ENCODE data around the gene GCDH. TPM values are rescaled to one million over a fixed set of nuclear protein-coding genes. Genes with fewer than 3 reads are reported as not detected.

Gene GCDH
- total RNA-seq, 3 donors from 2014 or later (not counting 1 experiment from before 2014, with no cell fraction given), result 35.9 to 41.7 (median 36.3) TPM

- Mint-ChIP-seq H3K4me3 (peak within 1 kb of the TSS; percentile 97), H3K27me3 (ENCODE audit: low read depth in 2 of 2) (no peaks in the 10 kb centered on the region), H3K9me3 (no peaks in the 10 kb centered on the region), H3K27ac (peak within 1 kb of the TSS; percentile 94), H3K4me1 (peaks cover 30 to 35% of the 10 kb centered on the region in 2 donors), H3K36me3 (no peaks in the 10 kb centered on the region)
- no peaks in the 10 kb centered on the region for H3K27me3 ChIP-seq (ENCODE audit: control insufficient read depth, insufficient read depth, low read length)
- intact Hi-C loops (cut with micrococcal nuclease), result no loop called here
- H3K9me3 ChIP-seq (ENCODE audit: control insufficient read depth, insufficient read depth, low read length), result no peaks in the 10 kb centered on the region
- H3K4me1 ChIP-seq (ENCODE audit: control insufficient read depth, insufficient read depth, low read length), result peaks cover 45% of the 10 kb centered on the region
- TF ChIP-seq, protein P1, sequence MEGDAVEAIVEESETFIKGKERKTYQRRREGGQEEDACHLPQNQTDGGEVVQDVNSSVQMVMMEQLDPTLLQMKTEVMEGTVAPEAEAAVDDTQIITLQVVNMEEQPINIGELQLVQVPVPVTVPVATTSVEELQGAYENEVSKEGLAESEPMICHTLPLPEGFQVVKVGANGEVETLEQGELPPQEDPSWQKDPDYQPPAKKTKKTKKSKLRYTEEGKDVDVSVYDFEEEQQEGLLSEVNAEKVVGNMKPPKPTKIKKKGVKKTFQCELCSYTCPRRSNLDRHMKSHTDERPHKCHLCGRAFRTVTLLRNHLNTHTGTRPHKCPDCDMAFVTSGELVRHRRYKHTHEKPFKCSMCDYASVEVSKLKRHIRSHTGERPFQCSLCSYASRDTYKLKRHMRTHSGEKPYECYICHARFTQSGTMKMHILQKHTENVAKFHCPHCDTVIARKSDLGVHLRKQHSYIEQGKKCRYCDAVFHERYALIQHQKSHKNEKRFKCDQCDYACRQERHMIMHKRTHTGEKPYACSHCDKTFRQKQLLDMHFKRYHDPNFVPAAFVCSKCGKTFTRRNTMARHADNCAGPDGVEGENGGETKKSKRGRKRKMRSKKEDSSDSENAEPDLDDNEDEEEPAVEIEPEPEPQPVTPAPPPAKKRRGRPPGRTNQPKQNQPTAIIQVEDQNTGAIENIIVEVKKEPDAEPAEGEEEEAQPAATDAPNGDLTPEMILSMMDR (IDR thresholded peaks at IDR 0.05), result no peak
- WGBS (ENCODE audit: insufficient coverage), result under 1% methylated on average over 62 of the region's 62 CpGs
- H3K27ac ChIP-seq (ENCODE audit: low read length), result peak within 1 kb of the TSS; percentile 87
- peak within 1 kb of the TSS; percentile 57 for H3K4me3 ChIP-seq (ENCODE audit: low read length)
- peak; percentile 99 to 100 for DNase-seq
- H3K36me3 ChIP-seq (ENCODE audit: control insufficient read depth, insufficient read depth, low read length), result peaks cover 71% of the 10 kb centered on the region
- peak; percentile 88 to 95 (median 88) for ATAC-seq
Observed at GRCh38 chr19:12945479-12946091, 54.6 kb downstream of the GCDH start, which contains the start of gene RAD23A. RAD23A (plus strand) TSS chr19:12945862; CDS start chr19:12945949, 87 bp downstream.

DNA sequence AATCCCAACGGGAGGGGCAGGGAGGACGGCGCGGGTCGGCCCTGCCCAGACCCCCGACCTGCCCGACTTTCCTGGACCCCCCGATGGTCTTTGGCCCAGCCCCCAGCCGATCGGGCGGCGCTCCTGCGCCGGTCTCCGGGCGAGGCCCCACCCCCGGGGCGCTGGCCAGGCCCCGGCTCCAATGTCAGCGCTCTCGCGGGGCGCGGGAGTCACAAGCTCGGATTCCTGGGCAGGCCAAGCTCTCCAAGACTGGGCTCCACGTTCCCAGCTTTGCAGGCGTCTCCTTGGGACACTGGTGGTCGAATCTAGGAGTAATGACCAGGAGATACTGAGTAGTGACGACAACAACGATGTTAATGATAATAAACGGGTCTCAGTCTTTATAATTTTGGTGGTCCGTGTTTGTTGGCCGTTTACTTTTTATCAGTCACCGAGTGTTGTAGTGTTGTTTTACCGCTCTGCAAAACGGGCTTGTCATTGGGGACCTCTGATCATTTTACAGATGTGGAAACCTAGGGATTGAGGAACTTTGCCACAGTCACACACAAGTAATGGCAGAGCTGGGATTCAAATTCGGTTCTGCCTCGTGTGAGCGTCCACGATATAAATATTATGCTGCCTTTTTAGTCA is 55.2 kb downstream of the GCDH start:
- H3K36me3 ChIP-seq (ENCODE audit: control insufficient read depth, insufficient read depth, low read length), result peaks cover 70% of the 10 kb centered on the region
- Mint-ChIP-seq H3K4me3 (peak overlapping the region; percentile 89), H3K27ac (peak overlapping the region; percentile 94), H3K36me3 (no peaks in the 10 kb centered on the region), H3K27me3 (ENCODE audit: low read depth in 2 of 2) (no peaks in the 10 kb centered on the region), H3K4me1 (peaks cover 27 to 33% of the 10 kb centered on the region in 2 donors), H3K9me3 (no peaks in the 10 kb centered on the region)
- no peaks in the 10 kb centered on the region for H3K27me3 ChIP-seq (ENCODE audit: control insufficient read depth, insufficient read depth, low read length)
- H3K27ac ChIP-seq (ENCODE audit: low read length), result peak overlapping the region; percentile 77
- 2% methylated on average over 40 of the region's 40 CpGs for WGBS (ENCODE audit: insufficient coverage)
- no peaks in the 10 kb centered on the region for H3K9me3 ChIP-seq (ENCODE audit: control insufficient read depth, insufficient read depth, low read length)
- peaks cover 38% of the 10 kb centered on the region for H3K4me1 ChIP-seq (ENCODE audit: control insufficient read depth, insufficient read depth, low read length)
- DNase-seq (peak in 1 of 2 donors; percentile 66), ATAC-seq (peak; percentile 47 to 64 (median 57))
- H3K4me3 ChIP-seq (ENCODE audit: low read length), result peak overlapping the region; percentile 57
- intact Hi-C loops (cut with micrococcal nuclease), result no loop called here
- TF ChIP-seq, protein P1 (IDR thresholded peaks at IDR 0.05), result no peak

GRCh38 chr19:12946731-12947496 is 56.0 kb downstream of the GCDH start:
- DNase-seq (no peak), ATAC-seq (no peak)
- Histone ChIP-seq H3K4me1 (ENCODE audit: control insufficient read depth, insufficient read depth, low read length) (peaks cover 34% of the 10 kb centered on the region), H3K36me3 (ENCODE audit: control insufficient read depth, insufficient read depth, low read length) (peaks cover 68% of the 10 kb centered on the region), H3K27ac (ENCODE audit: low read length) (peak overlapping the region; percentile 77), H3K27me3 (ENCODE audit: control insufficient read depth, insufficient read depth, low read length) (no peaks in the 10 kb centered on the region), H3K9me3 (ENCODE audit: control insufficient read depth, insufficient read depth, low read length) (no peaks in the 10 kb centered on the region), H3K4me3 (ENCODE audit: low read length) (peak overlapping the region; percentile 57)
- no peaks in the 10 kb centered on the region for H3K9me3 Mint-ChIP-seq
- peak overlapping the region; percentile 89 for H3K4me3 Mint-ChIP-seq
- no peaks in the 10 kb centered on the region for H3K36me3 Mint-ChIP-seq
- H3K4me1 Mint-ChIP-seq, result peaks cover 27 to 33% of the 10 kb centered on the region in 2 donors
- H3K27me3 Mint-ChIP-seq (ENCODE audit: low read depth in 2 of 2), result no peaks in the 10 kb centered on the region
- peak overlapping the region; percentile 94 for H3K27ac Mint-ChIP-seq
- intact Hi-C loops (cut with micrococcal nuclease), result no loop called here
- TF ChIP-seq, protein P1 (IDR thresholded peaks at IDR 0.05), result no peak
- WGBS (ENCODE audit: insufficient coverage), result 87% methylated on average over 8 of the region's 14 CpGs

All from natural killer cell (primary cell).